GM10248 (cell line): ENCODE measurements around the gene RASD1.

Experiments used
- CTCF ChIA-PET: fragments of 300-600 bp; sonication (Branson Sonifier 250); formaldehyde crosslinking; extraction: SDS; loops from one replicate; lab custom pipeline; 2021; ENCODE audit warnings: antibody characterized with exemption; lab: Yijun Ruan, JAX
- POLR2A ChIA-PET: fragments of 350-650 bp; sonication (Branson Sonifier 250); formaldehyde crosslinking; extraction: SDS; loops from one replicate; lab custom pipeline; 2020; ENCODE audit warnings: antibody characterized with exemption; lab: Yijun Ruan, JAX
- DNase-seq: peaks from one replicate; pipeline ENCODE4 v3.0.0; 2012; ENCODE audit errors: extremely low spot score
- CTCF ChIP-seq: IDR thresholded peaks from 2 replicates; pipeline ENCODE4 v1.5.1; 2012; ENCODE audit warnings: mild to moderate bottlenecking, low read depth; ENCODE audit errors: extremely low read depth, missing control alignments, control extremely low read depth

Gene RASD1

GRCh38 chr17:17498606-17499301, 2.6 kb upstream of the RASD1 start:
- ChIA-PET CTCF (interaction anchor here (0.9 to 5.2 kb wide), 5 partner anchors 143 to 420 kb away, joined by 3 to 82 read pairs (median 3); no protein-coding TSS in a partner anchor), POLR2A (no interaction called here)
- DNase-seq: no peak
- TF ChIP-seq CTCF: no peak

- POLR2A ChIA-PET: no interaction called here
- CTCF ChIA-PET: interaction anchor here (1.1 to 5.2 kb wide), 25 partner anchors 8 to 421 kb away, joined by 3 to 82 read pairs (median 8); partner anchors contain the start of gene PEMT
- no peak for TF ChIP-seq CTCF
- DNase-seq: no peak
These were observed 1.8 kb upstream of the RASD1 start for GRCh38 chr17:17497845-17498520.

- TF ChIP-seq CTCF: no peak
- ChIA-PET POLR2A (no interaction called here), CTCF (interaction anchor here (0.7 to 5.2 kb wide), 62 partner anchors 9 to 608 kb away, joined by 3 to 82 read pairs (median 4); partner anchors contain the start of gene PEMT)
- DNase-seq: no peak
These were observed 1.1 kb upstream of the RASD1 start for GRCh38 chr17:17497065-17497844.

GRCh38 chr17:17495536-17496188, 533 bp downstream of the RASD1 start:
- POLR2A ChIA-PET: interaction anchor here (0.6 kb wide), 1 partner anchor 9 kb away, joined by 3 read pairs; no protein-coding TSS in a partner anchor
- TF ChIP-seq CTCF: no peak
- CTCF ChIA-PET: interaction anchor here (1.4 to 5.2 kb wide), 23 partner anchors 11 to 538 kb away, joined by 3 to 82 read pairs (median 6); no protein-coding TSS in a partner anchor
- peak; percentile 57 for DNase-seq

- DNase-seq: no peak
- POLR2A ChIA-PET: no interaction called here
- TF ChIP-seq CTCF: no peak
- CTCF ChIA-PET: interaction anchor here (2.5 to 5.2 kb wide), 7 partner anchors 11 to 177 kb away, joined by 10 to 82 read pairs (median 21); no protein-coding TSS in a partner anchor
These were observed 1.2 kb downstream of the RASD1 start for GRCh38 chr17:17494870-17495535.
